Measurements from ENCODE around the gene TMC6. TPM values are rescaled to one million over a fixed set of nuclear protein-coding genes. Genes with fewer than 3 reads are reported as not detected.
"Not testable (repeated sequence)": the region's sequence is repeated elsewhere in the genome, so short reads cannot be mapped to it uniquely, and the experiment has no call there.

The TMC6 gene
- total RNA-seq, 1 experiment from 2014 or later = 0.11 TPM

- no peak for DNase-seq (ENCODE audit: low read depth)
Measured at GRCh38 chr17:78124081-78124835, 4.3 kb downstream of the TMC6 start.

GRCh38 chr17:78123258-78123929 is 5.2 kb downstream of the TMC6 start:
- DNase-seq (ENCODE audit: low read depth) = no peak

GRCh38 chr17:78122931-78123249 is 5.7 kb downstream of the TMC6 start:
- no peak for DNase-seq (ENCODE audit: low read depth)

GRCh38 chr17:78122216-78122930 is 6.2 kb downstream of the TMC6 start:
- no peak for DNase-seq (ENCODE audit: low read depth)

GRCh38 chr17:78121801-78122215 is 6.7 kb downstream of the TMC6 start:
- DNase-seq (ENCODE audit: low read depth) = no peak

- no peak for DNase-seq (ENCODE audit: low read depth)
Measured at GRCh38 chr17:78120971-78121800, 7.4 kb downstream of the TMC6 start.

- no peak for DNase-seq (ENCODE audit: low read depth)
Measured at GRCh38 chr17:78120537-78120936, 8.0 kb downstream of the TMC6 start.

- DNase-seq (ENCODE audit: low read depth) = no peak
Measured at GRCh38 chr17:78118801-78119241, 9.7 kb downstream of the TMC6 start.

GRCh38 chr17:78117027-78117981 is 11.3 kb downstream of the TMC6 start:
- no peak for DNase-seq (ENCODE audit: low read depth)

- no peak for DNase-seq (ENCODE audit: low read depth)
Measured at GRCh38 chr17:78116411-78116810, 12.1 kb downstream of the TMC6 start.

GRCh38 chr17:78115803-78116202 is 12.8 kb downstream of the TMC6 start:
- DNase-seq (ENCODE audit: low read depth) = not testable (repeated sequence)

- DNase-seq (ENCODE audit: low read depth) = no peak
Measured at GRCh38 chr17:78114831-78115723, 13.5 kb downstream of the TMC6 start.

- DNase-seq (ENCODE audit: low read depth) = no peak
Measured at GRCh38 chr17:78113804-78114785, 14.5 kb downstream of the TMC6 start.

- DNase-seq (ENCODE audit: low read depth) = peak; percentile 30
Measured at GRCh38 chr17:78112518-78113471, 15.8 kb downstream of the TMC6 start.

GRCh38 chr17:78111727-78112517 is 16.6 kb downstream of the TMC6 start:
- DNase-seq (ENCODE audit: low read depth) = no peak

All from LHCN-M2 (cell line).